ENCODE data around the gene SLC22A16.

GRCh38 chr6:110461376-110461775 lies 15.0 kb downstream of the SLC22A16 start:
- TF ChIP-seq CTCF (optimal IDR thresholded peaks at IDR 0.05 in 1 of 3, IDR thresholded peaks at IDR 0.05 in 1 of 3, conservative IDR thresholded peaks at IDR 0.05 in 1 of 3; ENCODE audit: extremely low read depth in 1 of 3, insufficient read depth in 2 of 3, low read length in 3 of 3) (no peak), EZH2 (IDR thresholded peaks at IDR 0.05; ENCODE audit: low read length) (no peak)
